Mesendoderm (in vitro differentiated cells): ENCODE results near the gene ZCCHC14.
A peak's percentile ranks its signal among the peaks of the same experiment; 100 is the strongest.
"Not testable (repeated sequence)": the region's sequence is repeated elsewhere in the genome, so short reads cannot be mapped to it uniquely, and the experiment has no call there.

Experiments
- DNase-seq: peaks from one replicate; pipeline ENCODE4 v3.0.0; 2013
- H2AK5ac ChIP-seq: 2 replicates; pipeline ENCODE4 v1.6.1; 2013; ENCODE audit warnings: low read length, inconsistent platforms
- H2BK120ac ChIP-seq: 2 replicates; pipeline ENCODE4 v1.6.1; 2013; ENCODE audit warnings: low read depth, mild to moderate bottlenecking, low read length, moderate library complexity, mixed read lengths
- H2BK15ac ChIP-seq: replicated peaks from 2 replicates; pipeline ENCODE4 v1.6.1; 2013; ENCODE audit warnings: low read depth, mild to moderate bottlenecking, moderate library complexity
- H2BK5ac ChIP-seq: 2 replicates; pipeline ENCODE4 v1.6.1; 2013; ENCODE audit warnings: low read length, inconsistent platforms
- H3K18ac ChIP-seq: 2 replicates; pipeline ENCODE4 v1.6.1; 2013; ENCODE audit warnings: mild to moderate bottlenecking, low read length, mixed read lengths
- H3K23ac ChIP-seq: one replicate; pipeline ENCODE4 v1.6.1; 2013; ENCODE audit warnings: low read length
- H3K27ac ChIP-seq: 2 replicates; pipeline ENCODE4 v1.5.1; 2013; ENCODE audit warnings: low read depth, mild to moderate bottlenecking, inconsistent platforms, low read length, moderate library complexity
- H3K27me3 ChIP-seq: 2 replicates; pipeline ENCODE4 v1.6.1; 2013; ENCODE audit warnings: low read length, control low read depth, mild to moderate bottlenecking, inconsistent platforms; ENCODE audit not compliant: insufficient read depth, poor library complexity
- H3K36me3 ChIP-seq: 2 replicates; pipeline ENCODE4 v1.6.1; 2013; ENCODE audit warnings: low read length, inconsistent platforms; ENCODE audit not compliant: control insufficient read depth, insufficient read depth
- H3K4ac ChIP-seq: one replicate; pipeline ENCODE4 v1.6.1; 2013; ENCODE audit warnings: low read depth, mild to moderate bottlenecking, low read length, moderate library complexity
- H3K4me1 ChIP-seq: 2 replicates; pipeline ENCODE4 v1.6.1; 2013; ENCODE audit warnings: low read depth, low read length, inconsistent platforms; ENCODE audit not compliant: control insufficient read depth
- H3K4me2 ChIP-seq: 2 replicates; pipeline ENCODE4 v1.6.1; 2013; ENCODE audit warnings: low read length
- H3K4me3 ChIP-seq: 2 replicates; pipeline ENCODE4 v1.5.1; 2013; ENCODE audit warnings: mild to moderate bottlenecking, low read length
- H3K56ac ChIP-seq: one replicate; pipeline ENCODE4 v1.6.1; 2013; ENCODE audit warnings: low read length
- H3K79me1 ChIP-seq: 2 replicates; pipeline ENCODE4 v1.6.1; 2013; ENCODE audit warnings: low read length, inconsistent platforms
- H3K79me2 ChIP-seq: 2 replicates; pipeline ENCODE4 v1.6.1; 2013; ENCODE audit warnings: mild to moderate bottlenecking, low read length; ENCODE audit not compliant: control insufficient read depth, insufficient read depth
- H3K9ac ChIP-seq: 2 replicates; pipeline ENCODE4 v1.6.1; 2013; ENCODE audit warnings: low read length, inconsistent platforms
- H4K5ac ChIP-seq: one replicate; pipeline ENCODE4 v1.6.1; 2013; ENCODE audit warnings: low read length
- H4K8ac ChIP-seq: one replicate; pipeline ENCODE4 v1.6.1; 2013; ENCODE audit warnings: low read depth, mild to moderate bottlenecking, control low read depth, low read length, moderate library complexity
- WGBS: extraction: QIAGEN DNeasy Blood & Tissue Kit; methylation state at CpG from one replicate; pipeline ENCODE4 v1.1.7; 2013; ENCODE audit warnings: low lambda C conversion rate, missing lambda C conversion rate; ENCODE audit not compliant: insufficient coverage; ENCODE audit errors: extremely low coverage; 5-methylcytosine and 5-hydroxymethylcytosine counted together

ZCCHC14 gene

DNA sequence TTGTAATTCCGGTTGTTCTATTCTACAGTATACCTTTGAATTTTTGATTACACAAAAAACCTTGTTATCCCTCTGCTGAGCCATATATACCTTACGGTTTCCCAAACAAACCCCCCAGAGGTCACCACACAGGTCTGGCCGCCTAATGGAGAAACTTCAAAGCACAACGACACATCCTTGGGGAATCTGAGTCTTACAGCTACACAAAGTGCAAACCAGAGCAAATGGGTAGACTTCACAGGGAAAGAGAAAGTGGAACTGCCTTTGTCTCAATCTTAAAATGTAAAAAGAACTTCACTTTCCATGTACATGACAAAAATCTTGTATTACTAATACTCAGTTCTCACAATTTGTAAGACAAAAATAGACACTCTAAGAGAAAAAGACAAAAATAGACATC is 111.9 kb downstream of the ZCCHC14 start:
- Histone ChIP-seq H3K4me2 (no peak overlapping the region), H3K4me3 (no peak overlapping the region), H3K18ac (no peak overlapping the region), H2AK5ac (no peak overlapping the region), H2BK15ac (no peak overlapping the region), H3K4me1 (no peaks in the 10 kb centered on the region), H3K79me1 (peaks cover 14% of the 10 kb centered on the region), H3K27ac (no peak overlapping the region), H3K79me2 (peaks cover 15% of the 10 kb centered on the region), H3K4ac (no peak overlapping the region), H3K36me3 (no peaks in the 10 kb centered on the region), H3K9ac (no peak overlapping the region), H3K23ac (no peak overlapping the region), H2BK5ac (no peak overlapping the region), H4K8ac (no peak overlapping the region), H3K27me3 (no peaks in the 10 kb centered on the region), H4K5ac (no peak overlapping the region), H3K56ac (no peak overlapping the region), H2BK120ac (no peak overlapping the region)
- DNase-seq = peak; percentile 30
- no CpG with 5 or more reads among the region's 4 CpGs for WGBS

DNA sequence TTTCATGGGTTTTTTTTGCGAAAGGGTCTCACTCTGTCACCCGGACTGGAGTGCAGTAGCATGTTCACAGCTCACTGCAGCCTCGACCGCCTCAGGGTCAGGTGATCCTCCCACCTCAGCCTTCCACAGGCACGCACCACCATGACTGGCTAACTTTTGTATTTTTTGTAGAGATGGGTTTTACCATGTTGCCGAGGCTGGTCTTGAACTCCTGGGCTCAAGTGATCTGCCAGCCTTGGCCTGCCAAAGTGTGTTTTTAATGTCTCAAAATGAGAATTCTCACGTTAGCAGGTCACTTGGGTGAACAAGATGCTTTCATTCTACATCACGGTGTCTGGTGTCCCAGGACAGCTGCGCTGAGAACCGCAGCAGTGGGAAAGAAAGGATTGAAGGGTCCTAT is 112.4 kb downstream of the ZCCHC14 start:
- no peak for DNase-seq
- Histone ChIP-seq H3K56ac (no peak overlapping the region), H3K18ac (no peak overlapping the region), H2BK120ac (no peak overlapping the region), H2AK5ac (no peak overlapping the region), H3K27me3 (no peaks in the 10 kb centered on the region), H2BK5ac (no peak overlapping the region), H3K4me3 (no peak overlapping the region), H3K23ac (no peak overlapping the region), H4K8ac (no peak overlapping the region), H2BK15ac (no peak overlapping the region), H3K79me2 (peaks cover 15% of the 10 kb centered on the region), H3K79me1 (peaks cover 14% of the 10 kb centered on the region), H3K36me3 (no peaks in the 10 kb centered on the region), H4K5ac (no peak overlapping the region), H3K9ac (no peak overlapping the region), H3K4me2 (no peak overlapping the region), H3K27ac (no peak overlapping the region), H3K4me1 (no peaks in the 10 kb centered on the region), H3K4ac (no peak overlapping the region)
- WGBS = no CpG with 5 or more reads among the region's 10 CpGs

DNA sequence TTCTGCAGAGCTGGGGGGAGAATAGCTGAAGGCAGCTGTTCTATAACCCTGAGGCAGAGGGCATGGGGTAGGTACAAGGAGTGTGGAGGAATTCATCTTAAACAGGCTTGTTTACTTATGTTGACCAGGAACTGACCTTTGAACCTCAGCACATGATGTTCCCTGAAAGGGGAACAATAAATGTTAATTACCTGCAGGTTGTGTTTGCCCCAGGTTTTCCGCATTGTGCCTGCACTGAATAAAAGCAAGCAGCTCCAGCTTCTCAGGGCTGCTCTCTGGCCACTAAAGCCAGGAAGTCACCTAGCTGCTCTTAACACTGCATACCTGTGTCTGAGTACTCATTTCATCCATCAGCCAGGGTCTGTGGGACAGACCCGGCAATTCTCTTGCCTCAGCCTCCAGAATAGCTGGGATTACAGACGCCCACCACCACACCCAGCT is 113.5 kb downstream of the ZCCHC14 start:
- not testable (repeated sequence) for H3K27ac ChIP-seq, H3K23ac ChIP-seq, H2BK120ac ChIP-seq, H2AK5ac ChIP-seq, H4K8ac ChIP-seq, H3K4ac ChIP-seq, H3K4me1 ChIP-seq, H3K4me3 ChIP-seq, H3K18ac ChIP-seq, H3K56ac ChIP-seq, H2BK5ac ChIP-seq, H3K9ac ChIP-seq, H3K27me3 ChIP-seq, H2BK15ac ChIP-seq, H3K36me3 ChIP-seq, H4K5ac ChIP-seq, H3K4me2 ChIP-seq
- DNase-seq = peak; percentile 16
- H3K79me2 ChIP-seq = peaks cover 16% of the 10 kb centered on the region
- WGBS = no CpG with 5 or more reads among the region's 3 CpGs
- H3K79me1 ChIP-seq = peaks cover 16% of the 10 kb centered on the region

DNA sequence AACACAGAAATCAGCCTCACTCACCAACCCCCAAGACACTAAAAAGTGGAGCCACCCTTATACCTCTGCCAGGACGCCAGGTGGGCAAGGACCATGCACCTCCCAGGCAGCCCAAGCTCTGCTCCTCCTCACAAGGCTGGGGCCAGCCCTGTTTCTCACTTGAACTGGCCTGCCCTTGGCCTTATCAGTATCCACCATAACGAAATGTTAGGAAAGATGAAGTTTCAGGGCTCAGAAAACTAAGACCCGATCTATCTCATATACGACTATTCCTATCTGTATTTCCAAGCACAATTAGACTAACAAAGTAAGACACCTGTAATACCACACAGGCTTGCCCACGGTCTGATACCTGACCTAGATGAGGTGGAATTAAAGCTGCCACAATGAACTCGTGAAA is 116.2 kb downstream of the ZCCHC14 start:
- Histone ChIP-seq H3K27me3 (no peaks in the 10 kb centered on the region), H3K9ac (no peak overlapping the region), H3K4ac (no peak overlapping the region), H2BK5ac (no peak overlapping the region), H4K5ac (no peak overlapping the region), H3K23ac (no peak overlapping the region), H3K79me1 (peaks cover 25% of the 10 kb centered on the region), H3K4me1 (no peaks in the 10 kb centered on the region), H2BK120ac (no peak overlapping the region), H2AK5ac (no peak overlapping the region), H3K18ac (no peak overlapping the region), H3K4me3 (no peak overlapping the region), H3K56ac (no peak overlapping the region), H3K4me2 (no peak overlapping the region), H2BK15ac (no peak overlapping the region), H3K36me3 (no peaks in the 10 kb centered on the region), H4K8ac (no peak overlapping the region), H3K27ac (no peak overlapping the region), H3K79me2 (peaks cover 21% of the 10 kb centered on the region)
- DNase-seq = no peak
- WGBS = no CpG with 5 or more reads among the region's 6 CpGs

DNA sequence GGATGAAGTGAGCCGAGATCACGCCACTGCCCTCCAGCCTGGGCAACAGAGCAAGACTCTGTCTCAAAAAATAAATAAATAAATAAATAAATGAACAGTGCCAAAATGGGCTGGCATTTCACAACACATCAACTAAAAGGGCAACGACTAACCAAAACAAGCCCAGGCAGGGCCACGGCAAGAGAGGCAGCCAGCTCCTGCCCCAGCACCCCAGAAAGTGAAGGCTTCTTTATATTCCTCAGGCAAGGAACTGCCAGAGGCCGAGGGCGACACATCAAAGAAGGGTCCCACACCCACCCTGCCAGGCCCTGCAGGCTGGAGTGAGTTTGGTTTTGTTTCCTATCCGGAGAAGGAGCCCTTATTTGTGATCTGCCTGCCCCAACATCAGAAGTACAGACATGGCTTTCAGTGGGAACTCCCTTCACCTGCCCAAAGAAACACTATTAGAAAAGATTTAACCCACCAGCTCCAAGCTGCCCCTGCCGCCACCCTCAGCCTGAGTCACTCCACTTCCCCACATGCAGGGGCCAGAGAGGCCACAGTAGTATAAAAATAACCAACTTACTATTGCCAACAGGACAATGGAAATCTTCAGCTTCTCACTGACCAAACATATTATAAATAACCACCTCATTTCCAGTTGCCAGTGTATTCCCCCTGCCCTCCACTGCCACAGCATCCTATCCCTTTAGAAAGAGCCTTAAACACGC is 117.2 kb downstream of the ZCCHC14 start:
- DNase-seq = no peak
- no peak overlapping the region for H2BK15ac ChIP-seq
- no peak overlapping the region for H4K5ac ChIP-seq
- H3K27ac ChIP-seq = no peak overlapping the region
- no peak overlapping the region for H2BK120ac ChIP-seq
- no peak overlapping the region for H3K18ac ChIP-seq
- H3K79me1 ChIP-seq = peaks cover 24% of the 10 kb centered on the region
- H3K4me2 ChIP-seq = no peak overlapping the region
- H3K9ac ChIP-seq = no peak overlapping the region
- H2BK5ac ChIP-seq = no peak overlapping the region
- no peak overlapping the region for H2AK5ac ChIP-seq
- H3K36me3 ChIP-seq = no peaks in the 10 kb centered on the region
- H3K27me3 ChIP-seq = no peaks in the 10 kb centered on the region
- H3K4me3 ChIP-seq = no peak overlapping the region
- WGBS = no CpG with 5 or more reads among the region's 9 CpGs
- no peaks in the 10 kb centered on the region for H3K4me1 ChIP-seq
- H3K79me2 ChIP-seq = peaks cover 19% of the 10 kb centered on the region
- H4K8ac ChIP-seq = no peak overlapping the region
- no peak overlapping the region for H3K23ac ChIP-seq
- no peak overlapping the region for H3K4ac ChIP-seq
- H3K56ac ChIP-seq = no peak overlapping the region

GRCh38 chr16:87374313-87374712 is 118.5 kb downstream of the ZCCHC14 start:
- no peaks in the 10 kb centered on the region for H3K27me3 ChIP-seq
- DNase-seq = no peak
- no peak overlapping the region for H2BK15ac ChIP-seq
- no peak overlapping the region for H3K9ac ChIP-seq
- H3K18ac ChIP-seq = no peak overlapping the region
- H4K5ac ChIP-seq = no peak overlapping the region
- no peak overlapping the region for H3K27ac ChIP-seq
- peaks cover 18% of the 10 kb centered on the region for H3K79me2 ChIP-seq
- H2AK5ac ChIP-seq = no peak overlapping the region
- H3K4me2 ChIP-seq = no peak overlapping the region
- H2BK5ac ChIP-seq = no peak overlapping the region
- H3K23ac ChIP-seq = no peak overlapping the region
- H4K8ac ChIP-seq = no peak overlapping the region
- no peaks in the 10 kb centered on the region for H3K4me1 ChIP-seq
- no peak overlapping the region for H3K4ac ChIP-seq
- H3K4me3 ChIP-seq = no peak overlapping the region
- peaks cover 24% of the 10 kb centered on the region for H3K79me1 ChIP-seq
- H3K56ac ChIP-seq = no peak overlapping the region
- no peaks in the 10 kb centered on the region for H3K36me3 ChIP-seq
- no peak overlapping the region for H2BK120ac ChIP-seq
- no CpG with 5 or more reads among the region's 13 CpGs for WGBS
